PC-3 (cell line): ENCODE results near the gene ENDOG. TPM values are rescaled to one million over a fixed set of nuclear protein-coding genes. Genes with fewer than 3 reads are reported as not detected.

Source experiments
- ATAC-seq: fragments of 200-7000 bp; cut with Tn5 transposase; 2 replicates; pipeline ENCODE4 v1.9.1; 2020; ENCODE audit warnings: mild to moderate bottlenecking, moderate library complexity
- BruUV-seq: library from RNA; stranded (reverse); fragments of 400-500 nt; replicated peaks from 2 replicates; lab custom pipeline; 2021; lab: Mats Ljungman, UMichigan
- CTCF ChIA-PET: fragments of 300-600 bp; sonication (Branson Sonifier 250); formaldehyde crosslinking; loops from one replicate; lab custom pipeline; 2022; ENCODE audit warnings: antibody characterized with exemption; lab: Charles Lee
- POLR2A ChIA-PET: fragments of 300-600 bp; sonication (Branson Sonifier 250); formaldehyde crosslinking; loops from one replicate; lab custom pipeline; 2022; ENCODE audit warnings: antibody characterized with exemption; ENCODE audit not compliant: unreplicated experiment; lab: Charles Lee
- DNase-seq: peaks from one replicate; pipeline ENCODE4 v3.0.0-alpha.2; 2015
- H2AFZ ChIP-seq: fragments of 300-600 bp; sonication (generic); 2 replicates; pipeline ENCODE4 v1.6.0; 2016; ENCODE audit warnings: antibody characterized with exemption, low read length
- H3F3A ChIP-seq: fragments of 300-600 bp; sonication (generic); one replicate; pipeline ENCODE4 v1.6.0; 2017; ENCODE audit warnings: antibody characterized with exemption, low read length, control low read depth, mild to moderate bottlenecking; ENCODE audit not compliant: unreplicated experiment
- H3K27ac ChIP-seq: fragments of 300-600 bp; sonication (generic); 2 replicates; pipeline ENCODE4 v1.5.1; 2016; ENCODE audit warnings: mild to moderate bottlenecking, low read length
- H3K27me3 ChIP-seq: fragments of 300-600 bp; sonication (generic); 2 replicates; pipeline ENCODE4 v1.6.1; 2016; ENCODE audit warnings: low read length, mixed read lengths
- H3K36me3 ChIP-seq: fragments of 300-600 bp; sonication (generic); 2 replicates; pipeline ENCODE4 v1.6.1; 2016; ENCODE audit warnings: low read depth, mixed run types, low read length, mixed read lengths
- H3K4me1 ChIP-seq: fragments of 300-600 bp; sonication (generic); 2 replicates; pipeline ENCODE4 v1.5.1; 2016; ENCODE audit warnings: low read length; ENCODE audit not compliant: insufficient read depth
- H3K4me2 ChIP-seq: fragments of 300-600 bp; sonication (generic); 2 replicates; pipeline ENCODE4 v1.6.0; 2016; ENCODE audit warnings: low read length
- H3K4me3 ChIP-seq: fragments of 300-600 bp; sonication (generic); 2 replicates; pipeline ENCODE4 v1.5.1; 2016; ENCODE audit warnings: mild to moderate bottlenecking, low read length, mixed read lengths
- H3K79me2 ChIP-seq: fragments of 300-600 bp; sonication (generic); 2 replicates; pipeline ENCODE4 v1.6.1; 2017; ENCODE audit warnings: low read length, mixed read lengths
- H3K9ac ChIP-seq: fragments of 300-600 bp; sonication (generic); 2 replicates; pipeline ENCODE4 v1.6.0; 2016; ENCODE audit warnings: mild to moderate bottlenecking, low read length
- H3K9me2 ChIP-seq: fragments of 300-600 bp; sonication (generic); replicated peaks from 2 replicates; pipeline ENCODE4 v1.6.1; 2016; ENCODE audit warnings: mixed run types, low read length, mixed read lengths
- H3K9me3 ChIP-seq: fragments of 300-600 bp; sonication (generic); 2 replicates; pipeline ENCODE4 v1.6.1; 2016; ENCODE audit warnings: low read length, mixed read lengths
- H4K20me1 ChIP-seq: fragments of 300-600 bp; sonication (generic); 2 replicates; pipeline ENCODE4 v1.6.1; 2016; ENCODE audit warnings: low read length, mixed read lengths
- CTCF ChIP-seq: fragments of 300-600 bp; sonication (generic); conservative IDR thresholded peaks from 2 replicates; pipeline ENCODE4 v1.5.1; 2017; ENCODE audit warnings: antibody characterized with exemption, low read depth, mild to moderate bottlenecking, low read length
- EZH2 ChIP-seq: fragments of 300-600 bp; sonication (generic); IDR thresholded peaks from one replicate; pipeline ENCODE4 v1.6.1; 2017; ENCODE audit warnings: antibody characterized with exemption, mild to moderate bottlenecking, low read length; ENCODE audit not compliant: unreplicated experiment
- EZH2phosphoT487 ChIP-seq: fragments of 300-600 bp; sonication (generic); IDR thresholded peaks from 2 replicates; pipeline ENCODE4 v1.6.1; 2018; ENCODE audit warnings: mild to moderate bottlenecking, antibody characterized with exemption, low read length, borderline replicate concordance
- intact Hi-C: fragments of 100-400 bp; cut with micrococcal nuclease; formaldehyde crosslinking; loops from 2 replicates; pipeline ENCODE4 v1.9.0; 2023
- total RNA-seq: library from RNA; depleted of rRNA; stranded (reverse); fragments of >200 nt; gene quantifications from 2 replicates; pipeline ENCODE4 v1.2.3, GENCODE V29; 2014

The ENDOG gene
- total RNA-seq, 1 experiment from 2014 or later, result 37.0 TPM

GRCh38 chr9:128800061-128800460 lies 18.2 kb upstream of the ENDOG start:
- intact Hi-C loops, result no loop called here
- no peak overlapping the region for H2AFZ ChIP-seq
- H3K27ac ChIP-seq, result no peak overlapping the region
- no peaks in the 10 kb centered on the region for H4K20me1 ChIP-seq
- CTCF ChIA-PET, result no interaction called here
- no peak overlapping the region for H3K4me2 ChIP-seq
- TF ChIP-seq CTCF (no peak), EZH2 (no peak), EZH2phosphoT487 (no peak)
- no peaks in the 10 kb centered on the region for H3K9me2 ChIP-seq
- no TSS peak for BruUV-seq
- no peaks in the 10 kb centered on the region; the same call in 1 of the 2 replicates for H3K36me3 ChIP-seq
- no peak overlapping the region for H3K4me3 ChIP-seq
- H3K9ac ChIP-seq, result no peak overlapping the region
- no peaks in the 10 kb centered on the region for H3K4me1 ChIP-seq
- DNase-seq (no peak), ATAC-seq (no peak)
- no peaks in the 10 kb centered on the region for H3K9me3 ChIP-seq
- H3F3A ChIP-seq, result no peaks in the 10 kb centered on the region
- H3K79me2 ChIP-seq, result no peaks in the 10 kb centered on the region
- H3K27me3 ChIP-seq, result no peaks in the 10 kb centered on the region
- POLR2A ChIA-PET, result interaction anchor here (0.7 kb wide), 1 partner anchor 331 kb away, joined by 3 read pairs; no protein-coding TSS in a partner anchor

GRCh38 chr9:128802482-128802881 lies 15.8 kb upstream of the ENDOG start:
- ATAC-seq, result no peak
- TF ChIP-seq EZH2 (no peak), EZH2phosphoT487 (no peak), CTCF (no peak)

GRCh38 chr9:128805661-128806060 lies 12.6 kb upstream of the ENDOG start:
- POLR2A ChIA-PET, result no interaction called here
- H3K9me2 ChIP-seq, result no peaks in the 10 kb centered on the region
- H3K4me2 ChIP-seq, result no peak overlapping the region
- H3K4me3 ChIP-seq, result no peak overlapping the region
- no peaks in the 10 kb centered on the region for H3F3A ChIP-seq
- H3K9ac ChIP-seq, result no peak overlapping the region
- no peak for ATAC-seq
- no peaks in the 10 kb centered on the region for H3K9me3 ChIP-seq
- BruUV-seq, result no TSS peak
- H3K79me2 ChIP-seq, result no peaks in the 10 kb centered on the region
- H3K27me3 ChIP-seq, result no peaks in the 10 kb centered on the region
- DNase-seq, result no peak
- H2AFZ ChIP-seq, result no peak overlapping the region
- no peaks in the 10 kb centered on the region for H3K4me1 ChIP-seq
- no peaks in the 10 kb centered on the region; the same call in 1 of the 2 replicates for H3K36me3 ChIP-seq
- intact Hi-C loops, result no loop called here
- CTCF ChIA-PET, result no interaction called here
- H4K20me1 ChIP-seq, result no peaks in the 10 kb centered on the region
- TF ChIP-seq CTCF (no peak), EZH2phosphoT487 (no peak), EZH2 (no peak)
- H3K27ac ChIP-seq, result no peak overlapping the region

More at GRCh38 chr9:128802482-128802881, 15.8 kb upstream of the ENDOG start:
- no peak overlapping the region for H3K4me3 ChIP-seq
- no peaks in the 10 kb centered on the region for H4K20me1 ChIP-seq
- ChIA-PET CTCF (no interaction called here), POLR2A (no interaction called here)
- no peaks in the 10 kb centered on the region for H3K79me2 ChIP-seq
- H3K9ac ChIP-seq, result no peak overlapping the region
- H3K27ac ChIP-seq, result no peak overlapping the region
- H3K9me2 ChIP-seq, result no peaks in the 10 kb centered on the region
- H3K4me1 ChIP-seq, result no peaks in the 10 kb centered on the region
- no peaks in the 10 kb centered on the region for H3K9me3 ChIP-seq
- BruUV-seq, result no TSS peak
- H3K27me3 ChIP-seq, result no peaks in the 10 kb centered on the region
- H3K36me3 ChIP-seq, result no peaks in the 10 kb centered on the region; the same call in 1 of the 2 replicates
- intact Hi-C loops, result no loop called here
- no peak for DNase-seq
- H3F3A ChIP-seq, result no peaks in the 10 kb centered on the region
- H2AFZ ChIP-seq, result no peak overlapping the region
- H3K4me2 ChIP-seq, result no peak overlapping the region
